Measurements from ENCODE around the gene MASP2.
"Not testable (repeated sequence)": the region's sequence is repeated elsewhere in the genome, so short reads cannot be mapped to it uniquely, and the experiment has no call there.

DNA sequence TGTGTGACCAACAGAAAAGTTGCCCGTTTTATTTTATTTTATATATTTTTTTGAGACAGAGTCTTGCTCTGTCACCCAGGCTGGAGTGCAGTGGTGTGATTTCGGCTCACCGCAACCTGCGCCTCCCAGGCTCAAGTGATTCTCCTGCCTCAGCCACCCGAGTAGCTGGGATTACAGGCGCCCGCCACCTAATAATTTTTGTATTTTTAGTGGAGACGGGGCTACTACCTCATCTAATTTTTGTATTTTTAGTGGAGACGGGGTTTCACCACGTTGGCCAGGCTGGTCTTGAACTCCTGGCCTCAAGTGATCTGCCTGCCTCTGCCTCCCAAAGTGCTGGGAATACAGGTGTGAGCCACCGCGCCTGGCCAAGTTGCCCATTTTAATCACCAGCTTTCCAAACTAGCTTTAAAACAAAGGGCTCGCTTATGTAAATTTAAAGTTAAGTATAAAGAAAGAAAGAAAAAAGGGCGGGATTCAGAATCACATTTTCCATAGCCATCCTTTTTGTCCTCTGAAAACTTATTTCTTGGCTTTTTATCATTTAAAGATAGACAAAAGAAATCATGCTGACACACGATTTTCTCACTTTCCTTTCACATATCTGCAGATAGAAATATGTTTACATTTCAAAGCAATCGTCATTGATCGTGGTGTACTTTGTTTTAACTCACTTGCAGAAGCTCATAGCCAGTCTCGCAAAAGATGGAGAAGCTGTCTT, 9.9 kb downstream of the MASP2 start:
- not testable (repeated sequence) for TF ChIP-seq POLR2A (IDR thresholded peaks at IDR 0.05; ENCODE audit: low read depth, low read length); TAF1 (IDR thresholded peaks at IDR 0.05; ENCODE audit: borderline replicate concordance, low read depth, low read length); POLR2AphosphoS5 (IDR thresholded peaks at IDR 0.05; ENCODE audit: low read depth, low read length)
